COLO668 (cell line): Measurements from ENCODE around the gene MRPS11.
"Not testable (repeated sequence)": the region's sequence is repeated elsewhere in the genome, so short reads cannot be mapped to it uniquely, and the experiment has no call there.

Source experiments
- DNase-seq: peaks from one replicate; lab custom pipeline; 2025; ENCODE audit not compliant: unreplicated experiment; lab: John Stamatoyannopoulos, UW

Gene MRPS11

GRCh38 chr15:88489321-88489720 lies 21.8 kb downstream of the MRPS11 start:
- DNase-seq, result no peak

GRCh38 chr15:88490036-88490435 lies 22.5 kb downstream of the MRPS11 start:
- DNase-seq, result no peak

GRCh38 chr15:88491158-88491557 lies 23.6 kb downstream of the MRPS11 start:
- DNase-seq, result peak; percentile 33

GRCh38 chr15:88493844-88494243 lies 26.3 kb downstream of the MRPS11 start:
- no peak for DNase-seq

- DNase-seq, result no peak
Measured at GRCh38 chr15:88497109-88497765, 29.7 kb downstream of the MRPS11 start.

GRCh38 chr15:88498996-88499395 lies 31.5 kb downstream of the MRPS11 start:
- no peak for DNase-seq

- DNase-seq, result no peak
Measured at GRCh38 chr15:88504445-88504844, 36.9 kb downstream of the MRPS11 start.

- DNase-seq, result no peak
Measured at GRCh38 chr15:88505721-88506120, 38.2 kb downstream of the MRPS11 start.

GRCh38 chr15:88506628-88507027 lies 39.1 kb downstream of the MRPS11 start:
- no peak for DNase-seq

- no peak for DNase-seq
Measured at GRCh38 chr15:88509321-88509720, 41.8 kb downstream of the MRPS11 start.

- DNase-seq, result no peak
Measured at GRCh38 chr15:88509964-88510363, 42.5 kb downstream of the MRPS11 start.

- DNase-seq, result no peak
Measured at GRCh38 chr15:88511161-88511560, 43.7 kb downstream of the MRPS11 start.

GRCh38 chr15:88512078-88512477 lies 44.6 kb downstream of the MRPS11 start:
- DNase-seq, result no peak

- DNase-seq, result no peak
Measured at GRCh38 chr15:88512601-88513000, 45.1 kb downstream of the MRPS11 start.

GRCh38 chr15:88513195-88513594 lies 45.7 kb downstream of the MRPS11 start:
- DNase-seq, result no peak

GRCh38 chr15:88518903-88519302 lies 51.4 kb downstream of the MRPS11 start:
- no peak for DNase-seq

GRCh38 chr15:88524094-88524493 lies 56.6 kb downstream of the MRPS11 start:
- not testable (repeated sequence) for DNase-seq

- DNase-seq, result no peak
Measured at GRCh38 chr15:88525418-88525817, 57.9 kb downstream of the MRPS11 start.

GRCh38 chr15:88526247-88526879 lies 58.9 kb downstream of the MRPS11 start:
- DNase-seq, result no peak

- DNase-seq, result no peak
Measured at GRCh38 chr15:88529021-88529630, 61.6 kb downstream of the MRPS11 start.
